Activated T-cell treated with anti-CD3 and anti-CD28 coated beads for 4 hours (primary cell): ENCODE results near the gene AHR.
A peak's percentile ranks its signal among the peaks of the same experiment; 100 is the strongest.

Experiments used
- DNase-seq: peaks from one replicate; pipeline ENCODE4 v3.0.0-alpha.2; 2020

The AHR gene

DNA sequence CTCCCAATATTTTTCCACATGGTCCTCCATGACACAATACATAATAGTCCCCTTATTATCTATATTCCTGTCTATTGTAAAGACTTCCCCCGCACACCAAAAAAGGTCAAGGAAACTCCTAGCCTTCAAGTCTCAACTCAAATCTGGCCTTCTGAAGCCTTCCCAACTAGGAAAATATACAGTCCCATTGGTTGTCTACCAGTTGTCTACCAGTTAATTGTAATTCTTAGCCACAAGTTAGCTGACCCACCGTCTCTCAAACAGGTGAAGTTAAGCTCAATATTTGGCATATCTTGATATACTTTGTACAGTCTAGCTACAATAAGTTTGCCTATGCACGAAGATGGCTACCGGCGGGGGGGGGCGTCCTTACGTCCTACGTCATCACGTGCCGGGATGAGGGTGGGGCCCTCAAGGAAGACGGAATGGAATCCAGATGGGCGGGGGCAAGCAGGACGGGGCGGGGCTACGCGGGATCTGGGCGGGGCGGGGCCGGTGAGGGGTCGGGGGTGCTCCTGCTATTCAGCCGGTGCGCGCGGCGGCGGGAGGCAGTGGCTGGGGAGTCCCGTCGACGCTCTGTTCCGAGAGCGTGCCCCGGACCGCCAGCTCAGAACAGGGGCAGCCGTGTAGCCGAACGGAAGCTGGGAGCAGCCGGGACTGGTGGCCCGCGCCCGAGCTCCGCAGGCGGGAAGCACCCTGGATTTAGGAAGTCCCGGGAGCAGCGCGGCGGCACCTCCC lies at the start of gene AHR:
TSS of gene AHR (plus strand) at position 551 of the 738 bp plus-strand sequence. CDS start 613 bp downstream, outside the sequence.
- DNase-seq: peak; percentile 88

GRCh38 chr7:17253885-17254284 lies 44.6 kb upstream of the AHR start:
- DNase-seq: no peak

GRCh38 chr7:17255926-17256325 lies 42.5 kb upstream of the AHR start:
- no peak for DNase-seq

GRCh38 chr7:17256375-17256774 lies 42.1 kb upstream of the AHR start:
- DNase-seq: no peak

DNA sequence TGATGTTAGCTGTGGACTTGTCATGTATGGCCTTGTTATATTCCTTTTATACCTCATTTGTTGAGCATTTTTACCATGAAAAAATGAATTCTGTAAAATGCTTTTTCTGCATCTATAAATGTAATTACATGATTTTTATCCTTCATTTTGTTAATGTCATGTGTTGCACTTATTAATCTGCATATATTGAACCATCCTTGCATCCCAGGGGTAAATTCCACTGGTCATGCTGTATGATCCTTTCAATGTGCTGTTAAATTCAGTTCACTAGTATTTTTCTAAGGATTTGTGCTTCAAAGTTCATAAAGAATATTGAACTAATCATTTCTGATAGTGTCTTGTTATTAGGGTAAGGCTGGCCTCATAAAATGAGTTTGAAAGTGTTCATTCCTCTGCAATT lies 31.9 kb upstream of the AHR start:
- no peak for DNase-seq

- DNase-seq: no peak
These were observed 28.9 kb upstream of the AHR start for GRCh38 chr7:17269341-17270221.

DNA sequence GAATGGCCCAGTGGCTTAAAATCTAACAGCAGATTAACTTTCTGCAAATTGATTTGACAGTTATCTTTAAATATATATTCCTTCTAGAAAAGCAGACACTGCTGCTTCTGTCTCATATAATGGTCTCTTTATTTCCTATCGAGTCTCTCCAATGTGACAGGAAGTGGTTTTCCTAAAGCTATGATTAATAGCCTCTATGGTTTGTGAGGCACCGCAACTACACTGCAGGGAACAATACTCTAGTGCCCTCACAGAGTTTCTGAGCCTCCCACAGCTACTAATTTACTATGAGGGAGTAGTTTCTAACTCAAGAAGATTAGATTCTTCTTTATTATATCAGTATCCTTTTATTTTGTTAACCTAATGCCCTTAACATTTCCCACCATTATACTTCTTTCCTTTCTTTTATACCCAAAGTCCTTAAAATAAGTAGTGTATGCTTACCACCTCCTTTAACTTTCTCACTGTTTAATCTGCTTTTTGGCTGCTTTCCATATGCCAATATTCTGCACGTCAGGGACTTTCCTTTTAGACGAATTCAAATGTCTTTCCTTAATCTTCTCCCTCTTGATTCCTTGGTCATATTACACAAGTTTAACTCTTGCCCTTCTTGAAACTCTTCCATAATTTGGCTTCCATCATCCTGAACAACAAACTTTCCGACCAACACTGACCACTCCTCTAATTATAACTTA lies 23.8 kb upstream of the AHR start:
- DNase-seq: no peak

DNA sequence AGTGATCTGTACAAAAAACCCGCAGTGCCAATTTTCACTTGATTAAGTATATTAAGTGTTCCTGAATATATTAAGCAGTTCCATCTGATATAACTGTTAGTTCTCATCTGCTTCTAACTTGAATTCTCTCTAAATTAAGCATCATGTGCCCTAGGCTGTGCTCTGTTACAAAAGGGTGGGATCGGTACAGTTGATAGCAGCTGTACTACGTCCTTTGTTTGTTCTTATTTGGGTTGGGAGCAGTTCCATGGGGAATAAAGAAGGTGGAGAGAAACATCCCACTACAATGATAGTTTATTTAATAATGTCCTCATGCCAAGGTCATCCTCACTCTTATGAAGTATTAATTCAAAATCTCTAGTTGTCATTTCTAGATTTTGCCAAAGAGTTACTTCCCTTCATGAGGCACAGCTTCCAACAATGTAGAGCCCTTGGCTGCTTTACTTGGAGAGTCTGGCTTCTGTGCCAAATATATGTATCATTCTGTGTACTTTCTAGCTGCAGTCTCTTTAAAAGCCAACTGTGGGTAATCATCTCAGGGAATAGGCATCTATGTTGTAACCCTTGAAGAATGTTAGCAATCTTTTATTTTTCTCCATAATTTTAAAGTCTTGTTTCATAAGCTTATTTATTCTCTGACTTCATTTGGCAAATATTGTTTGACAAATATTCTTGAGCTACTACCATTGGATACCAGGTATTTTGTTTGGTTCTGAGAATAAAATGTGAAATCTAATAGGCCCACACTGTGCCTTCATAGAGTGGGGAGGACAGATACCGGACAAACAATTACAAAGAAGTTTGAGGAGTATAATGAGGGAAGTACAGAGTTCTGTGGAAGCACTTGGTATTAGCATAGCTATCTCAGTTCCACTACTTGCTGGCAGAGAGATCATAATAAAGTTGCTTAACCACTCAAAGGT lies 22.4 kb upstream of the AHR start:
- no peak for DNase-seq

GRCh38 chr7:17279061-17279460 lies 19.4 kb upstream of the AHR start:
- no peak for DNase-seq

DNA sequence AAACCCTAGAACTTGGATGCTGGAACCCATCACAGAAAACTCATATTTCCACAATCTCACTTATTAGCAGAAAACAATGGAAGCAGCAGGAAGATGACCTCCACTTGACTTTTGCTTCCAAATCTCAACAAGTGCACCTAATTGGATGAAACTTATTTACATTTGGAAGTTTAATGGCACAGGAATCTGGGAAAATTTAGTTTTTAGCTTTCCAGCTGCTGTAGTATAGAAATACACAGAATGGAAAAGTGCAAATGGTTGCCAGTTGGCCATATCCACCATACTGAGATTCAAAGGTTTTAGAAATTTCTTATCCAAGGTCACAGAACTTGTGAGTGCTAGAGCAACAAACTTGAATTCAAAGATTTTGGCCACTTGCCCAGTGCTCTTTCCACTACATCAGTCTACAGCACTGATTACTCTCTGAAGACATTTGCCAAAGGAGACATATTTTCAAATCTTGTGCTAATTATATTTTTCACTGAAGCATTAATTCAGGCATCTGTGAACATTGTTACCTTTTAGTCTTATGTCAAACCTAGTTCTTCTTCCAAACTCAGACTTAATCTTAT lies 9.3 kb upstream of the AHR start:
- DNase-seq: no peak

- no peak for DNase-seq
These were observed 5.6 kb upstream of the AHR start for GRCh38 chr7:17292843-17293242.

DNA sequence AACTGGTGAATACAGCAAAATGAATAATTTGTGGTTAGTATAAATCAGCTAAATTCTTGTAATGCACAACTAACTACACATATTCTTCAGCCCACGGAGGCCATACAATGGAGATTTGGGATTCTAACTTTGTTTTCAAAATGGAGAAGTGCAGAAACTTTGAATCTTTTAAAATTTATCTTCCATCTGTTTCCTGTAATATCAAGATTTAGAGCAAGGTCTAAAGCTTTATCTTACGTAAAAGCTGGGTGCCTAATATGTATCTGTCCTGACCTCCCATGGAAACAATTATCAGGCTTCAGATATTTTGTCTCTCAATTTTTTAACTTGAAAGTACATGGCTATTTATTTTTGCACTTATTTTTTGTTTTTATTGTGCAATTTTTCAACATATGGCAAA lies 5.0 kb upstream of the AHR start:
- DNase-seq: no peak

GRCh38 chr7:17297243-17297642 lies 1.2 kb upstream of the AHR start:
- DNase-seq: no peak

DNA sequence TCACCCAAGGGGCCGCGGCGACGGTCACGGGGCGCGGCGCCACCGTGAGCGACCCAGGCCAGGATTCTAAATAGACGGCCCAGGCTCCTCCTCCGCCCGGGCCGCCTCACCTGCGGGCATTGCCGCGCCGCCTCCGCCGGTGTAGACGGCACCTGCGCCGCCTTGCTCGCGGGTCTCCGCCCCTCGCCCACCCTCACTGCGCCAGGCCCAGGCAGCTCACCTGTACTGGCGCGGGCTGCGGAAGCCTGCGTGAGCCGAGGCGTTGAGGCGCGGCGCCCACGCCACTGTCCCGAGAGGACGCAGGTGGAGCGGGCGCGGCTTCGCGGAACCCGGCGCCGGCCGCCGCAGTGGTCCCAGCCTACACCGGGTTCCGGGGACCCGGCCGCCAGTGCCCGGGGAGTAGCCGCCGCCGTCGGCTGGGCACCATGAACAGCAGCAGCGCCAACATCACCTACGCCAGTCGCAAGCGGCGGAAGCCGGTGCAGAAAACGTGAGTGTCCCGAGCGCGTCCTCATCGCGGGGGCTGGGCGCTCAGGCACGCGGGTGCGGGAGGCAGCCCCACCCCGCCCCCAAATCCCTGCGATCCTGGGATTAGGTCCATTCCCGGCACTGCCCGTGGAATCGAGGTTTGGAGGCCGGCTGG lies 509 bp downstream of the AHR start:
- DNase-seq: peak; percentile 36

DNA sequence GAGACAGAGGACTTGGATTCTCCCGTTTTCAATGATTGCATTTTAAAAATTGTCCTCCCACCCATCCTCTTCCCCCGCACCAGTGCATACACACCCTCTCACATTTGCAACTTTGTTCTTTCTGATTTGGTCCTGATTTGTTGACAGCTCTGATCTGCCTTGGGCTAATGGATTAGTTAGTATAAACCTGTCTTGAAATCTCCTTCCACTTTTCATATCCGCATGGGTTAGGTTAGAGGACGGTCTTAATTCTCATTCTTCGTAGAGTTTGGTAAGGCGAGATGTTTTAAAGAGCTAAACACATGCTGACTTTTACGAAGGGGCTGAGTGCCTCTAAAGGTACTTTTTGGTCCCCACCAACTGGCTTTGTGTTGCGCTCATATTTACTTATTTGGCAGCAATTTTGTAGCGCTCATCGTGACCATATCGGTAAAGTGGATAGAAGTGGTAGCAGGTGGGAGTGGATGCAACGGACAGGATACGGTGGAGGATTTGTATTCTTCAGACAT lies 1.1 kb downstream of the AHR start:
- no peak for DNase-seq

- DNase-seq: no peak
These were observed 1.6 kb downstream of the AHR start for GRCh38 chr7:17300012-17300411.

GRCh38 chr7:17300437-17300836 lies 2.0 kb downstream of the AHR start:
- no peak for DNase-seq

DNA sequence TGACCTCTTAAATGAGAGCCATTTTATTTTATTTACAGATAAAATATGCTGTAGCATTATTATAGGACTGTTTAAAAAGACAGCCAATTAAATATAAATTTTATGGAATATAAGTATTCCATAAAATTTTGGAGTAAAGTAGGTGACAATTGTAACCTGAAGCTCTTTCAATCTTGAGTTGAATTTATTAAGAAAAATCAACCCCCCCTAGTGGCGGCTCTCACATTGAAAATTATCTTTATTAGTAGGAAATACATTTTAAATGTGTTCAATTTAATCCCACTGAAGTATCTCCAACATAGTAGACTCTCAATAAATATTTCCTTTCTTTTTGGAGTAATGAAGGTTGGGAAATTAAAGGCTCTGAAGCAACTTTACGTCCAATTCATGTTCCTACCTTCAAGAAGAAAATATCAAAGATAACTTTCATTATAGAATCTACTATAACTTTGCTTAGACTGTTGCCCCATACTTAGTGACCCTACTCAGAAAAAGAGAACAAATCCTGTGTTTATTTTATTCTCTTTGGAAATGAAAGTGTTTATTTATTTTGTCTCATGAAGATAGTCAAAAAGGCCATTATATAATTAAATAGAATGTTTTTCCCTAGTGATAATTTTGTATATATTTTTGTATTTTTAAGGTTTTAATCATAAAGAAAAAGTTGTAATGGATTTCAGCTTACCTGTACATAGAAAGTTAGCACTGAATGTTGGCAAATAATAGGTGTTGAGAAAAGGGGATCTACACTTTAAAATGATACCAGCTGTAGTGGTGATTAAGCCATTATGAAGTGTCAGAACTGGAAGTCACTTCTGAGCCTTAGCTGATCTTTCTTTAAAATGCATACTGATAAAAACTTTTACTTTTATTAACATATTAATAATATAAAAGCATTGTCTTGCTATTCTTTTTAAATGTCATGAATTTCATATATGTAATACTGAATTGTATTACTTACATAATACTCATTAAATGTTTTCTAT lies 3.3 kb downstream of the AHR start:
- DNase-seq: peak; percentile 44

DNA sequence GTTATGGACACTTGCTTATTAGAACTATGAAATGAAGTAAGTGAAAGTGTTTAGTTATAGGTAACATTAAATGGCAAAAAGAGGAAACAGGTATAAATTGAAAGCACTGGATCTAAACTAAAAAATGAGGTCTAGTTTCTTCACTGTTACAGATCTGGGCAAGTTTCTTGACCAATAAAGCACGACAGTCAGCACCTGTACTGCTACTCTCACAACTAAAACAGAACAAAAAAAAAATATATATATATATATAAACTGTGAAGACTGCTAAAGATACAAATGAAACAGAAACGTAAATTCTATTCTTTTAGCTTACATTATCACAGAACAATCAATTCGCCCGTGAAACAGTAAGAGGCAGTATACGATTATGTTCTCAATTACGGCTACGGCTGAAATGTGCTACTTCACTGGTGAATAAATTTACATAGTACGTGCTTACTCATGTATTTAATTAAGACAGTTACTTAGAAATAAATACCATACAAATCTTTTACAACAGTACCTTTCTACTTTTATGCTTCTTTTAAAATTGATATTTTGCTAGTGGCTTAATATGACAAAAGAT lies 4.2 kb downstream of the AHR start:
- DNase-seq: no peak

DNA sequence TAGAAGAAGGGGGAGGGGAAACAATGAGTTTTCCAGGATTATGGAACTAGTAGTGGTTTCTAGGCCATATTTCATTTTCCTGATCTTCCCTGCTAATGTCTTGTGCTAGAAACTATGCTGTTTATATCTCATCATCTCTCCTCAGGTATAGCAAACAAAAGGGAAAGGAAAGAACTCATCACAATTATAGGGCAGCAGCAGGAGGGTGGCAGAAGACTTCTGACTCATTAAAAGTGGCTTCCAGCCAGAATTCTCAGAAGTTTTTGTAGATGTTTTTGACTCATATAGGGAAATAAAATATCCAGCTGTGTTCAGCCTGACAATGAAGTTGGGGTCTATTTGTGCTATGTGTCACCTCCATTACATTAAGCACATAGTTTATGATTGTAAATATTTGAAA lies 6.5 kb downstream of the AHR start:
- DNase-seq: no peak
